ENCODE data around the gene IFI27.

GRCh38 chr14:94093418-94093817 lies 17.1 kb upstream of the IFI27 start:
- no peak for TF ChIP-seq CTCF (IDR thresholded peaks at IDR 0.05)
- no peak for TF ChIP-seq POLR2A (IDR thresholded peaks at IDR 0.05)

Measured in testis (tissue), 2 donors.